Lower lobe of right lung (tissue), 2 donors: Measurements from ENCODE around the gene PEX10. TPM values are rescaled to one million over a fixed set of nuclear protein-coding genes. Genes with fewer than 3 reads are reported as not detected.
"Not testable (repeated sequence)": the region's sequence is repeated elsewhere in the genome, so short reads cannot be mapped to it uniquely, and the experiment has no call there.

Source experiments
- ATAC-seq, 2 donors: fragments of 200-7000 bp; cut with Tn5 transposase; one replicate each; pipeline ENCODE4 v1.9.1; 2020 to 2022; ENCODE audit warnings: mild to moderate bottlenecking in 2 of 2, moderate library complexity in 2 of 2
- DNase-seq: peaks from one replicate; pipeline ENCODE4 v3.0.0-alpha.2; 2020
- H3K27ac ChIP-seq: fragments of 200-600 bp; one replicate; pipeline ENCODE4 v1.8.0; 2022
- H3K27me3 ChIP-seq: fragments of 200-600 bp; one replicate; pipeline ENCODE4 v1.8.0; 2022; ENCODE audit warnings: low read depth
- H3K36me3 ChIP-seq: fragments of 200-600 bp; one replicate; pipeline ENCODE4 v1.8.0; 2022; ENCODE audit warnings: mild to moderate bottlenecking
- H3K4me1 ChIP-seq: fragments of 200-600 bp; one replicate; pipeline ENCODE4 v1.8.0; 2022
- H3K4me3 ChIP-seq: fragments of 200-600 bp; one replicate; pipeline ENCODE4 v1.8.0; 2022; ENCODE audit warnings: mild to moderate bottlenecking
- H3K9me3 ChIP-seq: fragments of 200-600 bp; one replicate; pipeline ENCODE4 v1.8.0; 2022
- CTCF ChIP-seq: fragments of 200-600 bp; IDR thresholded peaks from one replicate; pipeline ENCODE4 v1.8.0; 2022; ENCODE audit warnings: antibody characterized with exemption, mild to moderate bottlenecking
- intact Hi-C: fragments of 100-400 bp; cut with DNase I; formaldehyde crosslinking; loops from one replicate; pipeline ENCODE4 v1.11.0; 2022
- long read RNA-seq: library from polyadenylated mRNA; unstranded; transcript quantifications from one replicate; pipeline ENCODE4 v2.0.0, GENCODE V29; 2021
- total RNA-seq: library from RNA; stranded (reverse); fragmentation: NEBNext Ultra II Directional; extraction: Animal tissue kit (Norgen Biotek cat#: 25700); gene quantifications from one replicate; pipeline ENCODE4 v1.2.1, GENCODE V29; 2021
- donor health status: DM: no; HTN: yes; CAD: no; lungs with severe emphysema.

Gene PEX10
- 12.4 TPM for total RNA-seq
- long read RNA-seq, transcript PEX10-202 (6 exons, 1,997 nt): major isoform, 28 of 45 reads
- long read RNA-seq, partial matches to known transcripts: 3 of 45 reads
- long read RNA-seq, other reads (novel, unspliced or antisense): 14 of 45 reads

GRCh38 chr1:2412395-2412772, at the start of gene PEX10:
TSS of gene PEX10 (minus strand) at chr1:2412564. CDS start at chr1:2412502, 62 bp downstream.
- Histone ChIP-seq H3K27ac (peak within 1 kb of the TSS; percentile 94), H3K36me3 (peaks cover 15% of the 10 kb centered on the region), H3K27me3 (peaks cover 24% of the 10 kb centered on the region), H3K4me1 (peaks cover 32% of the 10 kb centered on the region), H3K9me3 (no peaks in the 10 kb centered on the region), H3K4me3 (peak within 1 kb of the TSS; percentile 97)
- intact Hi-C loops: no loop called here
- DNase-seq (peak; percentile 99), ATAC-seq (peak; percentile 96 to 97)
- no peak for TF ChIP-seq CTCF

- H3K27ac ChIP-seq: no peak overlapping the region
- no peaks in the 10 kb centered on the region for H3K36me3 ChIP-seq
- H3K4me3 ChIP-seq: no peak overlapping the region
- H3K9me3 ChIP-seq: no peaks in the 10 kb centered on the region
- intact Hi-C loops: no loop called here
- DNase-seq (no peak), ATAC-seq (no peak)
- TF ChIP-seq CTCF: no peak
- H3K27me3 ChIP-seq: peaks cover 45% of the 10 kb centered on the region
- no peaks in the 10 kb centered on the region for H3K4me1 ChIP-seq
Observed at GRCh38 chr1:2460996-2461751, 48.8 kb upstream of the PEX10 start.

DNA sequence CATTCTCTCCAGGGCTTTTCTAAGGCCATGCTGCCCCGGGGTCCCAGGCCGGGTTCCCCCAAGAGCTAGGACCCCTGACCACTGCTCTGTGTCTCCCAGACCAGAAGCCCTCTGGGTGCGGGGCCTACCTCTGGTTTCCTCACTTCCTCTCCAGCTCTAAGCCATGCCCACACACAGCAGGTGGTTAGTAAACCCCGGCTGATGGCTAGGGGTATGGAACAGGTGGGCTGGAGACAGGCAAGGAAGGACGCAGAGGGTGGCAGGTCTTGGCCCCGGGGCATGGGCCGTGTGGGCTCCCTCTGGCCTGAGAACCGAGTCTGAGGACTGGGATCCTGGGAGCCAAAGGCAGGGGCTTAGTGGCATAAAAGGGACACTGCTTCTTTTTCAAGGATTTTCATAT, 47.8 kb upstream of the PEX10 start:
- no peaks in the 10 kb centered on the region for H3K9me3 ChIP-seq
- intact Hi-C loops: no loop called here
- DNase-seq: no peak
- H3K36me3 ChIP-seq: no peaks in the 10 kb centered on the region
- H3K27ac ChIP-seq: no peak overlapping the region
- no peak for TF ChIP-seq CTCF
- no peaks in the 10 kb centered on the region for H3K4me1 ChIP-seq
- H3K27me3 ChIP-seq: peaks cover 36% of the 10 kb centered on the region
- H3K4me3 ChIP-seq: no peak overlapping the region
- no peak for ATAC-seq

DNA sequence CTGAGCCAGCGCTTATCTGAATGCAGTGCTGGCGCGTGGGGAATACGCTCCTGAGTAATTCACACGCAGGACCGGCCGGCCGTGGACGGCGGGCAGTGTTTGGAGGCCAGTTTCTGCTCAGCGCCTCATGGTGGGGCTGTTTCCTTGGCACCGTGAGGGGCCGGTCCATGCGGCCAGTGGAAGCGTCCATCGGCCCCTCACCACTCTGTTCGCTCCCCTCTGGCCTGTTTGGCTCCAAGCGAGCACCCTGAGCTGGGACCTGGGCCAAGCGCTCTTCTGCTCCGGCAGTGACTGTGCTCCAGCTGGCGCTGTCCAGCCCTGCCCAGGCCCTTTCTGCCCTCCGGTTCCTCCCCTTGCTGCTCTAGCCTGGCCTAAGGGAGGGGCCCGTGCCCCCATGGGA, 47.4 kb upstream of the PEX10 start:
- no peaks in the 10 kb centered on the region for H3K9me3 ChIP-seq
- H3K4me3 ChIP-seq: no peak overlapping the region
- no peak overlapping the region for H3K27ac ChIP-seq
- H3K4me1 ChIP-seq: no peaks in the 10 kb centered on the region
- peak in 1 of 2 donors; percentile 33 for ATAC-seq
- no peak for DNase-seq
- H3K27me3 ChIP-seq: peaks cover 36% of the 10 kb centered on the region
- intact Hi-C loops: no loop called here
- peak; percentile 7 for TF ChIP-seq CTCF
- H3K36me3 ChIP-seq: no peaks in the 10 kb centered on the region

- ATAC-seq, H3K4me3 ChIP-seq, H3K4me1 ChIP-seq, intact Hi-C loops, H3K36me3 ChIP-seq, H3K27ac ChIP-seq, DNase-seq, H3K9me3 ChIP-seq: not testable (repeated sequence)
- peaks cover 36% of the 10 kb centered on the region for H3K27me3 ChIP-seq
Observed at GRCh38 chr1:2459102-2459753, 46.9 kb upstream of the PEX10 start.

DNA sequence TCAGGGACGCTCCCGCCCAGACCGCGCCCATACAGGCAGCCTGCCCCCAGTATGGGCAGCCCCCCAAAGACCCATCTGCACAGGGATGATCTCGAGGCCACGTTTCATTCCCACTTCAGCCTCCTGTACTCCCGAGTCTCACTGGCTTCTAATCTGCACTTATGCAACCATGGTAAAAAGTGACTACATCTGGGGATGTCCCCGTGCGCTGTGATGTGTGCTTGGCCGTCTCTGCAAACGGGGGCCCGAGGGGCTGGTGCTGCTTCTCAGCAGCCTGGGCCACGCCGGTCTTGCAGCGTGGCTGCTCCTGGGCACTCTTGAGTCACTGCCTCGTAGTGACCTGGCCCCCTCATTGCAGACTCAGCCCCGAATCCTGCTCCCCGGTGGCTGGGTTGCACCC, 46.3 kb upstream of the PEX10 start:
- Histone ChIP-seq H3K4me1 (no peaks in the 10 kb centered on the region), H3K36me3 (no peaks in the 10 kb centered on the region), H3K27me3 (peaks cover 36% of the 10 kb centered on the region), H3K27ac (no peak overlapping the region), H3K4me3 (no peak overlapping the region), H3K9me3 (no peaks in the 10 kb centered on the region)
- intact Hi-C loops: no loop called here
- TF ChIP-seq CTCF: no peak
- DNase-seq (no peak), ATAC-seq (no peak)
